Skeletal muscle cell (primary cell): ENCODE data around the gene CRACDL.
"Not testable (repeated sequence)": the region's sequence is repeated elsewhere in the genome, so short reads cannot be mapped to it uniquely, and the experiment has no call there.

Experiments used
- DNase-seq: peaks from one replicate; pipeline ENCODE4 v3.0.0-alpha.2; 2010; ENCODE audit warnings: low read depth
- H3K4me3 ChIP-seq: 2 replicates; pipeline ENCODE4 v1.5.1; 2011; ENCODE audit warnings: low read depth, mild to moderate bottlenecking, control low read depth, low read length, moderate library complexity

The CRACDL gene

DNA sequence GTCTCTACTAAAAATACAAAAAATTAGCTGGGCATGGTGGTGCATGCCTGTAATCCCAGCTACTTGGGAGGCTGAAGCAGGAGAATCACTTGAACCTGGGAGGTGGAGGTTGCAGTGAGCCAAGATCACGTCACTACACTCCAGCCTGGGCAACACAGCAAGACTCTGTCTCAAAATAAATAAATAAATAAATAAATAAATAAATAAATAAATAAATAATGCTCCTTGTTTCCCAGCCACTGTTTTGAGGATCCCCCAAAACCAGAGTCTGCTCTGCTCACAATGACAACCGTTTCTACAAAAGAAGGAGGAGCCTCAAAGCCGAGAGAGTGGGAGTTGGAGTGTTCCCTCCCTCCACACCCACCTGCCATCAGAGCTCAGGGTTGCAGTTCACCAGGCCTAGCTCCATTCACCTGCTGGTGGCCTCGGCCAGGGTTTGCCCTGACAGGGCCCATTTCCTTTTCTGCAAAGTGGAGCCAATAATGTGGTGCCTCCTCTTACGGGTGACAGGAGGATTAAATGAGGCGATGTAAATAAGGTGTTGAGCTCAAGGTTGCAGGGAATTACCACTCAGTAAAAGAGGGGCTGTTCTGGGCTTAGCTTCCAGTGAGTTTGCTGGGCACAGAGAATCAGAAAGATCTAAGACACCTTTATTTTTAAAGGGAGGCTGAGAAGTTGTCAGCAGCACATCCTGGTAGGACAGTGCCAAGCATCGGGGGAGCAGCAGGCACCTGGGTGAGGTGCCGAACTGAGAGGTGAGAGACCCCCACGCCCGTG lies 25.5 kb downstream of the CRACDL start:
- H3K4me3 ChIP-seq, result no peak overlapping the region

DNA sequence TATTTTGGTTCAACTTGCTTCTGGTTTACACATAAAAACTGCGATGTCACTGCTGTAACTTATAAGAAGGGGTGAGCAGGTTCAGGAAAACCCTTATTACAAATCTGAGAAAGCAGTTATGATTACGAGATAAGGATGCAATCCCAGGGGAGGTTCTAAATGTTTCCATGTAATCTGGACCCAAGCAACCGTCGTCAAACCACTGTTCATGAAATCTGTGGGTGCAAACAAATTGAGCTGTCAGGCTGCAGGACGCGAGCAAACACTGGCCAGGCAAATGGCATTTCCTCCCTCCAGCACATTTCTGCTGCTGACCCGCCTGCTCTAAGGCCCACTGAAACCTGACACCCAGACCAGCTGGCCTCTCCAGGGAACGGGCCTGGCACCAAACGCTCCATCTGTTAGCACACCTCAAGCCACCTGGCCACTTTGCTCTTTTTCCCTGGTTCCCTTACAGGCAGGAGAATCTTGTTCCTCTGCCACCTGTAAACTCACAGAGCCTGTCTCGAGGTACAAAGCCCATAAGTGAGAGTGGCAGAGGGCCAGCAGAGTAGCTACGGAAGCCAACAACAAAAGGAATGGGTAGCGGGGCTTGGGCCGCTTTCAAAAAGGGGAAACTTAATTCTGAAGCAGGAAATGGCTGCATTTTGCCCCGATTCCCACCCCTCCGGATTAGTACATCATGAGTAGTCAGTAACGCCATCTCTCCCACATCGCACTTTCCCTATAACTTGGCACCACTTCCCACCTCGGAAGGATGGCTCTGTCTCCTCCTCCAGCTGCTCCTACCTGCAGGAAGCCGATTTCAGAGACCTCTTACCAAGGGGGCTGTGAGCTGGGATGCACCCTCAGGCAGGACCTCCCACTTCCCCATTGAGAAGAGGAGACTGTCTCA lies 26.5 kb downstream of the CRACDL start:
- H3K4me3 ChIP-seq, result no peak overlapping the region
- DNase-seq, result peak; percentile 73

More for the DNA sequence above, 25.5 kb downstream of the CRACDL start:
- DNase-seq, result no peak

DNA sequence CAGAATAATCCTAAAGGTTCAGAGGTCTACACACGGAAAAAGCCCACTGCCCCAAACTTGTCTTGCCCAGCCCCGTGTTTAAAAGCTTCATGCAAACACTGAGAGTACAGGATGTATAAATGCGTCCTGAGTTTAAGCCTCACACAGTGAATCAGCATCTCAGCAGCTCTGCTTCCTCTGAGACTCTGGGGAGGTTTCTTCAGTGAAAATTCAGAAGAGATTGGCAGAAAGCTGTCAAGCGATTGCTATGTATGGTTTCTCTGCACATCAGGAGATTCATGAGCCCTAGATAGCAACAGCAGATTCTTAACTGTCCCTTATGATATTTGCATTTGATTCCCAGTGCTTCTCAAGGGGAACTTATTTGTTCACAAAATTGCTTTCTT lies 27.1 kb downstream of the CRACDL start:
- no peak overlapping the region for H3K4me3 ChIP-seq
- no peak for DNase-seq

DNA sequence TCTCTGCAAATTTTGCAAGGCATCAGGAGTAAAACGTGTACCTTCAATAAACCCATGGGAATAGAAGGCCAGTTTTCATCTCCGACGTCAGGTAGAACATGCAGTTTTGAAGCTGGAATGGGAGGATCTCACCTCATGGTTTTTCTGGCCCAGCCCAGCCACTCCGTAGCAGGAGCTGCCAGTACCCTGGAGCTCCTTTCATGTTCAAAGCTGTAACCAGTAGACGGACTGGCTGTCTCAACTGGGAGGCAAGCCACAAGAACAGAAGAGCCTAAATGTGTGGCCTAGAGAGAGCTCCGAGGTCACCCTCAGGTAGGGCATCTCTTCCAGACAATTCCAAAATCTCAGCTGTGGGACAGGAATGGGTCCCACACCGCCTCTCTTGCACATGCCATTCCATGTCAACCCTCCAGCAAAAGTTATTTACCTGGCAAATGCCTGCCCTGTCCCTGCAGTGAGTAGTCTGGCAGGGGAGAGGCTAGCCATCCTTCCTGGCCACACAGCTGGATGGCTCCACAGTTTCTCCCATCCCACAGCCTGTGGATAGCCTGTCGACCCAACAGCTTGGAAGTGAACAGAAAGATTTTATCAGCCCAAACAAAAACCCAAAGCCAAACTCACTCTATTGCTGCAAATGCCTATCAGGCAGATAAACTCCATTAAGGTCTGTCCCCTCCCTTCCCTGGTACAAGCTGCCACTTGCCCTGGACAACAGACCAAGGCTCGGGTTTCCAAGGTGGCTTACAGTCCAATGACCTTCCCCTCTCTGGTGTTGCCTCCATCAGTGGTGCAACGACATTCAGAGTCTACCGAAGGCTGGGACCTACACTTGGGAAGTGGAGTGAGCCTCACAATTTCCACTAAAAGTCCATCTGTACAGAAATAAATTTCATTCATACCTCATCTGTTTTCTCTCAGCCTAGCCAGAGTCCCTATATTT lies 27.8 kb downstream of the CRACDL start:
- no peak for DNase-seq
- no peak overlapping the region for H3K4me3 ChIP-seq

DNA sequence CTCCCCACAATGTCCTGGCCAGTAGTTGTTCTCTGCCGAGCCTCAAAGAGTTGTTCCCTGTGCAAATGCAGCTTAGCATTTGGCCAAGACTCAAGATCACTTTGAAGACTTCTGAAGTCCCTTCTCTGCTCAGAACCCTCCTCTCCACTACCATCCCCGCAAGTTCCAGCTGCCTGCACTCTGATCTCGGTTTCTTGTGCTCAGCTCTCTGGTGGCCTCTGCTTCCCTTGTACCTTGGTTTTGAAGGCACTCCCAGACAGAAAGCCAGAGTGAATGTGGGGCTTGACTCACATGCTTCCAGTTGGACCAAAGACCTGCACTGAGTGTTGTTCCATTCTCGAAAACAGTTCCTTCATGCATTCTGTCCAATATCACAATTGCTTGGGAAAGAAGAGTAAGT lies 28.6 kb downstream of the CRACDL start:
- DNase-seq, result no peak
- H3K4me3 ChIP-seq, result no peak overlapping the region

DNA sequence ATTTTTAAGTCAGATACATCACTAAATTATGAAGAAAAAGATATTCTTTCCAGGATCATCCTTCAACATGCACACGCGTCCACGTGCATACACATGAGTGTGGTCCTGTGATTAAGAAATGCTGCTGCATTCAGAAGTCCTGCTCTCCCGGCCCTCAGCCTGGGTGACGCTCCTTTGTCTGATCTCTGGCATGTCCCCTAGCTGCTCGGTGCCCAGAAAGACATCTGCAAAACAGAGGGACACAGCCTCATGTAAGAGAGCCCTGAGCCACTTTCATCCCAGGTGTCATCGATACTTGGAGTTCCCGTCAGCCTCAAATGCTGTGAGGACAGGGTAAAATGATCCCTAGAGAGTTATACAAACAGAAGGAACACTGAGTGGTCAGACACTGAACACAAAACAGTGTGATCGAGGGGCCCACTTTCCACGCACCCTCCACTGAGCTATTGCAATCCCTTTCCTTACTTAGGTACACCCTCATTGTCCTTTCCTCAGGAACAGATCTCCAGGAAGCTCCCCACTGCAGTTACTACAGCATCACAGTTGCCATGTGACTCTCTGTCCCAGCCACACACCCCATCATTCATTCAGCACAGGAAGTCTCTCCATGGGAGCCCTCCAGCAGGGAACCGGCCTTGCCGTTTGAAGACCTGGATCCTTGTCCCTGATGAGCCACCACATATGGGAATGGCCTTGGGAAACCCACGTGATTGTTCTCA lies 32.1 kb downstream of the CRACDL start:
- no peak overlapping the region for H3K4me3 ChIP-seq
- no peak for DNase-seq

DNA sequence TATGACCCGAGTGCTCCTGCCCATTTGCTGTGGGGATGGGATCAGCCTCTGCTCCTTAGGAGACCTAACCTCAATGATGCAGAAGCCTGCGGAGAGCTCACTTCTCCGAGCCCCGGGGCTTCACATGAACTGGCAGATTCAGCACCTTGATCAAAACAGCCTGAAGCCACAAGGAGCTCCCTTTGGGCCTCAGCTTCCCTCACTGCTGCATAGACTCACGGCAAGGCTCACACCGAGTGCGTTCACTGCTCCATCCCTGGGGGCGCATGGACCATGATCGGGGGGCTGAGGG lies 33.0 kb downstream of the CRACDL start:
- H3K4me3 ChIP-seq, result no peak overlapping the region
- DNase-seq, result no peak

DNA sequence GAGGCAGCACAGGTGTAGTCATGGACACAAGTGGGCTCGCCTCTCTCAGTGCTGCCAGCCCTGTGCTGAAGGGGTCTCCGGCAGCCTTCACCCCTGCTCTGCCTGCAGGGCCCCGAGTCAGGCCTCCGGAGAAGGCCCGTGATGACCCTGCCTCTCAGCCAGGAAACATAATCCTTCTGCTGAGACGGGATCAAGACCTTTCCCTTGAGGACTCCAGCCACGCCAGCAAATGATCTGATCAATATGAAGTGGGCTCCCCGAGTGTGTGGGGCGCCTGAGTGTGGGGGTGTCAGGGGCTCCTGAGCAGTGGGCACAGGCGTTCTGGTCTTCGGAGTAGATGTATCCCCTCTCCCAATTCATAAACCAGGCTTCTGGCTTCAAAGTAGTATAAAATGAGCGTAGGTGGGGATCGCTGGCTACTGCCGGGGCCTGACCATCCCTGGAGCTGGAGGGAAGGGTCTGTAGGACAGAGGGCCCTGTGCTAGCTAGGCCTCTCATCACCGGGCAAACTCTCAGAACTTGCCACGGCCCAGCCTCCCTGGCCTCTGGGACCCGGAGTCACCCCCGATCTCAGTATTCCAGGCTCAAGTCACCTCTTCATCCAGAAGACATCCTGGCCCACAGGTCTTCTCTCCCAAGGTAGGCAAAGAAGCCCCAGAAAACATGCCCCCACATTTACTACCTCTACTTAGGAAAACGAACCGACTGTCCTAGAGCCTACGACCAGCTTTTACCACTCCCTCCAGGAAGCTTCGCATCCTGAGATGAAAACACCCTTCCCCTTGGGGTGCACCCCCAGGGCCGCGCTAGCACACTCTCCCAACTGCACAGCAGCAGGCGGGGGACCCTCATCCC lies 33.6 kb downstream of the CRACDL start:
- no peak overlapping the region for H3K4me3 ChIP-seq
- DNase-seq, result no peak

DNA sequence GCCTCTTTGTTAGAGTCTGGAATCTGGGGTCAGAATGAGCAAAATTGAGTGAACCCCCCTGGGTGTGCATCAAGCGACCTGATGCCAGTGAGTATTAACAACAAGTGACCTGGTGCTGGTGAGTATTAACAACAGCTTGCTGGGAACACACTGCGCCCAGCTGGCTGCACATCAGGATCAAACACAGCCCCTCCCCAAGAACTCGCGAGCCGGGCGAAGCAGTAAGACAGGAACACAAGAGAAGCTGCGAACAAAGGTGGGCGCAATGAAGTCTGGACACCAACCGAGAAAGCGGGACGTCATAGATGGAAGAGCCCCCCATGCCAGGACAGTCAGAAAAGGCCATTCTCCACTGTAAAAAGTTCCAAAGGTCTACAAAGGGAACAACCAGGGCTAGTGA lies 34.3 kb downstream of the CRACDL start:
- no peak overlapping the region for H3K4me3 ChIP-seq
- DNase-seq, result no peak

DNA sequence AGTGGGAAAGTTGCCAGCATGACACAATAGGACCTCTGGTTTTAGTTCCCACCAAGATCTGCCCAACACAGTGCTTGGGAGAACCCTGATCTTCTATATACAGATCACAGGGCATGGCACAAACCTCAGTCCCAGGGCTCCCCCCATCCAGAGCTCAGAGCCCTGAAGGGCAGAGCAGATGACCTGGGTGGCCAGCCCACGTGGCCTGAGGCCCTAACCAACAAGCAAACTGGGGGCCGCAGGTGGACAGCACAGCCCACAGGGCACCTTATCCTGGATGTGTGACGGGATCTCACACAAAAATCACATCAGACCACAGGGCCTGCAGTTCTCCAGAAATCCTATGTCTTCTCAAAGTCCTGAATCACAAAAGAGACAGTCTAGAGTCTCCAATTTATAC lies 34.7 kb downstream of the CRACDL start:
- DNase-seq, result no peak
- H3K4me3 ChIP-seq, result no peak overlapping the region

DNA sequence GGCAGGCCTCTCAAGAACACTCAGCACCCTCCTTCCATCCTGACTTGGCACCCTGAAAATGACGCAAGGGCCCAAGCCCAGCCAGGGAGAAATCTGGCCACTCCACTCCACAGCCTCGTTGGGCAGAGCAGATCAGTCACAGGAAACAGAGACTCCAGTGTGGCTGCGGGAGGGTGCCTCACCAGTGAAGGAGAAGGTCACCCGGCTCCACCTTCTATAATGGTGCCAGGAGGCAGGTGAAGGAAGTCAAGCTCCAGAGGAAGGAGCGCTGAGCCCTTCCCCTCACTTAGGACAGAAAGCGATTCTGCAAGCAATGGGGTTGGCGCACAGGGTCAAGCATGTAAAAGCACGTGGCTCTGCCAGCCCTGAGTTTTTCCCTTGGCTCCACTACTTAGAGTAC lies 35.3 kb downstream of the CRACDL start:
- DNase-seq, result no peak

DNA sequence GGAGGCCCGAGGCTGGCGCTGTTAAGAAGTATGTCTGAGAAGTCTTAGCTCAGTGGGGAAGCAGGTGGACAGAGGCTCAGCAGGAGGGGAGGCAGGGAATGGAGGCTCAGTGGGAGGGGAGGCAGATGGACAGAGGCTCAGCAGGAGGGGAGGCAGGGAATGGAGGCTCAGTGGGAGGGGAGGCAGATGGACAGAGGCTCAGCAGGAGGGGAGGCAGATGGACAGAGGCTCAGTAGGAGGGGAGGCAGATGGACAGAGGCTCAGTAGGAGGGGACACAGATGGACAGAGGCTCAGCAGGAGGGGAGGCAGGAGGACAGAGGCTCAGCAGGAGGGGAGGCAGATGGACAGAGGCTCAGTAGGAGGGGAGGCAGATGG lies 36.3 kb downstream of the CRACDL start:
- not testable (repeated sequence) for DNase-seq, H3K4me3 ChIP-seq

More for the DNA sequence above, 35.3 kb downstream of the CRACDL start:
- H3K4me3 ChIP-seq, result no peak overlapping the region

DNA sequence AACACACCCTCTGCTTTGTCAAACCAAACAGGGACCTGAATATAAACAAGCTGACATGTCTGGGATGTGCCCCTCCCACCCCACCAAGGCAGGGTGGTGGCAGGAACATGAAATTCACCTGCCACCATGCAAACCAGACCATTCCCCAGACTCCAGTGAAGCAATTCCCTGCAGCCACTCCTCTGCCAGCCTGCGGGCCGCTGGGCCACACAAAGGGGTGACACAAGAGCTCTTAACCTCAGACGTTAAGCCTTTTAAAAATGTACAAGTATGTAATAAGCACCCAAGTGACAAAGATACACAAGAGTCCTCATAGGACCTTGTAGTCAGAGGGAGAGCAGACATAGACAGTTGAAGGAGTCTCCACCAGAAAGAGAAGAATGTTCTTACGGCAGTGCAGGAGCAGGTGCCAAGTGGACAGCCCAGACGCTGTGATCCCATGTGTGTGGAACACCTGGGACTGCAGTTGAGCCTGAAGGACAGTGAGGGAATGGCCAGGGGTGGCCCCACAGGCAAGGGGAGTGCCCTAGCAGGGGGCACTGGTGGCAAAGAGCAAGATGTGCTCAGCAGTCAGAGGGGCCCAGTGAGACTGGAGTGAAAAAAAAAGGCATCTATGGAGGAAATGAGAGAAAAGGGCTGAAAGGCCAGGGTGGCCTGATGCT lies 36.9 kb downstream of the CRACDL start:
- DNase-seq, result no peak
- H3K4me3 ChIP-seq, result no peak overlapping the region

DNA sequence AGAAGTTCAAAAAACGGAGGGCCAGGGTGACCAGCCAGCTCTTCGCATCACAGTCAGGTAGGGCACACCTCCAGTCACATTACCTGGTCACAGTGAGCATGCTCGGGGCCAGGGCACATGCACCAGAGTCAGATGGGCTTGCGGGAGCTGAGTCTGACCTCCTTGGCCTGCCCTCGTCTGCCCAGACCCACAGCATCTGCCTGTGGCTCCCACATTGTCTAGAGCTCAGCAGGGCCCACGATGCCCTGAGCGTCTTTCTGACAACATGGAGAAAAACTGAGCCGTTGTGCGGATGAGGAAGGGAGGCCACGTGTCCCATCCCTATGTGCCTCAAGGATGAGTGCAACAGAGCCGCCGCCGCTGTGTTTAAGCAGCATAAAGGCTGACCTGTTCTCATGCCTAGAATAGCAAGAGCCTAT lies 37.6 kb downstream of the CRACDL start:
- DNase-seq, result no peak

DNA sequence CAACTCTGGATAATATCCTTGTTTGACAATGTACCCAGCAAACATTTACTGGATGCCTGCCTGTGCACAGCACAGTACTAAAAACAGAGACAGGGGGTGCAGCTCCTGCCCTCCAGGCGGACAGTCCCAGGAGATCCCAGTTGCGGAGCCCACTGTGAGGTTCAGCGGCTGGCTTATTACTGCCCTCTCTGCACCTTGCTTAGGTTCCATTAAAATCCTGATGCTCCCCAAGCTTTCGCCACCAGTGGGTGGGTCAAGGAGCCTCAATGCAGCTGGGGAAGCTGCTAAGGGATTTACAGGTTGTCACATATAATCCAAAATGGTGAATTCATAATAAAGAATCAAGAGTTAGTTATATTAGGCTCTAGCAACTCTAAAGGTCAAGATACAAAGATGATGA lies 38.3 kb downstream of the CRACDL start:
- DNase-seq, result no peak
- no peak overlapping the region for H3K4me3 ChIP-seq

More for the DNA sequence above, 37.6 kb downstream of the CRACDL start:
- no peak overlapping the region for H3K4me3 ChIP-seq

DNA sequence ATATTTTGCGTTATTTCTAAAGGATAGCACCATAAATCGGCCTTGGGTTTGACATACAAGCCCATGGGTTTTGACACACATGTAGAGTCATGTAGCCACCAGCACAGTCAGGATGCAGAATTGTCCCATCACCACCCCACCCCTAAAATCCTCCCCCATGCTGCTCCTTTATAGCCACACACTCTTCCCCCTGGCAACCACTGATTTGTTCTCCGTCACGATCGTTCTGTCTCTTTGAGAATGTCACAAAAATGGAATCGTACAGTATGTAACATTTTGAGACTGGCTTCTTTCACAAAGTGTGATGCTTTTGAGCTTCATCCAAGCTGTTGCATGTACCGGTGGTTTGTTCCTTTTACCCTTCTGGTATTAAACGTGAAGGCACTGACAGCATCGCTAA lies 39.1 kb downstream of the CRACDL start:
- no peak overlapping the region for H3K4me3 ChIP-seq
- no peak for DNase-seq

DNA sequence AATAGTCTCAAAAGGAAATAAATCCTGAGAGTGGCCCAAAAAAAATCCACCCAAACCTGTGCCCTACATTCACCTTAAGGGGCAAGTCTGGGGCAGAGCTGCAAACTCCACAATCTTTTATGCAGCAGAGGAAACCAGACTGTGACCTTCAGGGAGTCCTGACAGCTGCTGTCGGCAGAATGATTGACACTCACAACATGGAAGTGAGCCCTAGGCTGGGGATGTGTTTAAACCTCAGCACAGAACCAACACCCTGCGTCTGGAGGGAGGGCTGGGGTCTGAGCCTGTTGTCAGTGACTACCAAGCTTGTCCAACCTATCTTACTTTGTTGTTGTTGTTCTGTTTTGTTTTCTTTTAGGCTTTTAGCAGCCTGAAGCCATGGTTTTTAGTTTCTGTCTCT lies 39.6 kb downstream of the CRACDL start:
- DNase-seq, result no peak
- H3K4me3 ChIP-seq, result no peak overlapping the region

DNA sequence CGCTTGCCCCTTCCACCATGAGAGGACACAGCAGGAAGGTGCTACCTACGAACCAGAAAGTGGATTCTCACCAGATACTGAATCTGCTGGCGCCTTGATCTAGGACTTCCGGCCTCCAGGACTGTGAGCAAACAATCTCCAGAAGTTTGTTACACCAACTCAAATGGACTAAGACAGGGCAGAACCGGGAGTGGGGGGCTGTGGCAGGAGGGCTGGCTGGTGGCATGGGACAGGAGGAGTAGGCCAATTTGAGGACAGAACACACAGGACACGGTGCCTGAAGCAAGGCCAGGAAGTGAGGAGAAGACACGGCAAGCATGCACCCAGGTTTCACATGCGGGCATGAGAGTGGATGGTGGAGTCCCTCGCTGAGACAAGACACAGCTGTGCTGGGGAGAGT lies 40.1 kb downstream of the CRACDL start:
- no peak for DNase-seq

More for the DNA sequence above, 40.1 kb downstream of the CRACDL start:
- H3K4me3 ChIP-seq, result no peak overlapping the region
